HepG2 (cell line): ENCODE data around the gene CLDND2. TPM values are rescaled to one million over a fixed set of nuclear protein-coding genes. Genes with fewer than 3 reads are reported as not detected.

Source experiments
- ARNTL ChIP-seq: sonication (generic); formaldehyde crosslinking; IDR thresholded peaks from 2 replicates; pipeline ENCODE4 v1.4.0; 2020; ENCODE audit warnings: mild to moderate bottlenecking, missing genetic modification reagents
- CBX5 ChIP-seq: sonication (generic); formaldehyde crosslinking; IDR thresholded peaks from 2 replicates; pipeline ENCODE4 v1.4.0; 2020; ENCODE audit warnings: missing genetic modification reagents, borderline replicate concordance
- DPF2 ChIP-seq: sonication (generic); formaldehyde crosslinking; IDR thresholded peaks from 2 replicates; pipeline ENCODE4 v1.4.0; 2020; ENCODE audit warnings: mild to moderate bottlenecking, low read depth, missing genetic modification reagents, borderline replicate concordance
- HMGA1 ChIP-seq: sonication (generic); formaldehyde crosslinking; conservative IDR thresholded peaks from 2 replicates; pipeline ENCODE4 v1.4.0; 2020; ENCODE audit warnings: missing genetic modification reagents
- IRF2 ChIP-seq: IDR thresholded peaks from 2 replicates; pipeline ENCODE4 v1.6.1; 2018; ENCODE audit warnings: missing genetic modification reagents, missing compliant biosample characterization
- MZF1 ChIP-seq: sonication (generic); formaldehyde crosslinking; IDR thresholded peaks from 2 replicates; pipeline ENCODE4 v1.8.1; 2023; ENCODE audit warnings: mild to moderate bottlenecking, missing genetic modification reagents, borderline replicate concordance
- PBX2 ChIP-seq: IDR thresholded peaks from 2 replicates; pipeline ENCODE4 v1.6.1; 2016; ENCODE audit warnings: control low read depth
- SAFB2 ChIP-seq: sonication (generic); formaldehyde crosslinking; IDR thresholded peaks from 2 replicates; pipeline ENCODE4 v1.5.1; 2020; ENCODE audit warnings: missing genetic modification reagents, low read depth, mild to moderate bottlenecking, borderline replicate concordance
- SOX6 ChIP-seq, 2 experiments: fragments of 450-650 bp in 1 of 2; sonication (generic) in 1 of 2; formaldehyde crosslinking in 1 of 2; IDR thresholded peaks; 2 replicates each; pipeline versions ENCODE4 v1.4.0 to v1.6.1; 2017 to 2020; ENCODE audit warnings: antibody characterized with exemption in 1 of 2, mild to moderate bottlenecking in 1 of 2, missing genetic modification reagents in 1 of 2
- SPEN ChIP-seq: sonication (generic); formaldehyde crosslinking; IDR thresholded peaks from 2 replicates; pipeline ENCODE4 v1.5.1; 2020; ENCODE audit warnings: low read depth, mild to moderate bottlenecking, missing genetic modification reagents
- ZFP90 ChIP-seq: sonication (generic); formaldehyde crosslinking; IDR thresholded peaks from 2 replicates; pipeline ENCODE4 v1.8.0; 2022; ENCODE audit warnings: missing genetic modification reagents, mild to moderate bottlenecking, inconsistent platforms, borderline replicate concordance
- ZFY ChIP-seq: sonication (generic); formaldehyde crosslinking; IDR thresholded peaks from 2 replicates; pipeline ENCODE4 v1.4.0; 2020; ENCODE audit warnings: missing genetic modification reagents
- ZNF20 ChIP-seq: sonication (generic); formaldehyde crosslinking; IDR thresholded peaks from 2 replicates; pipeline ENCODE4 v1.4.0; 2020; ENCODE audit warnings: mild to moderate bottlenecking, moderate library complexity, missing genetic modification reagents
- ZNF205 ChIP-seq: IDR thresholded peaks from 2 replicates; pipeline ENCODE4 v1.6.1; 2018; ENCODE audit warnings: missing biosample characterization, missing genetic modification reagents
- ZNF589 ChIP-seq: sonication (generic); formaldehyde crosslinking; conservative IDR thresholded peaks from 2 replicates; pipeline ENCODE4 v1.8.0; 2022; ENCODE audit warnings: mild to moderate bottlenecking, moderate library complexity, missing genetic modification reagents
- ZNF749 ChIP-seq: sonication (generic); formaldehyde crosslinking; IDR thresholded peaks from 2 replicates; pipeline ENCODE4 v1.8.0; 2022; ENCODE audit warnings: mild to moderate bottlenecking, missing genetic modification reagents, moderate library complexity, borderline replicate concordance
- ZNF841 ChIP-seq: sonication (generic); formaldehyde crosslinking; IDR thresholded peaks from 2 replicates; pipeline ENCODE4 v1.8.1; 2023; ENCODE audit warnings: missing genetic modification reagents, borderline replicate concordance
- polyA plus RNA-seq, 8 experiments: library from polyadenylated mRNA; depleted of rRNA in 3 of 8; stranded (reverse) in 7 of 8; unstranded in 1 of 8; fragments of >200 nt; fragmentation: Illumina TruSeq in 4 of 8; extraction: Trizol in 4 of 8; gene quantifications; 2 replicates each; pipeline versions ENCODE4 v1.2.1 to v1.2.3, GENCODE V29; 2011 to 2016; ENCODE audit warnings: low read depth in 4 of 8, missing spikeins in 1 of 8, mixed read lengths in 1 of 8; ENCODE audit not compliant: insufficient read depth in 1 of 8
- total RNA-seq, 5 experiments: library from RNA; depleted of rRNA; stranded (reverse); fragments of >200 nt; fragmentation: Illumina TruSeq; extraction: Trizol; gene quantifications; 2 replicates each; pipeline ENCODE4 v1.2.3, GENCODE V29; 2016; ENCODE audit warnings: low read depth in 1 of 5
- TF ChIP-seq, protein P1 (sequence below): sonication (generic); formaldehyde crosslinking; IDR thresholded peaks from 2 replicates; pipeline ENCODE4 v1.4.0; 2020; ENCODE audit warnings: missing genetic modification reagents, borderline replicate concordance
- TF ChIP-seq, protein P2 (sequence below): sonication (generic); formaldehyde crosslinking; IDR thresholded peaks from 2 replicates; pipeline ENCODE4 v1.5.0; 2020; ENCODE audit warnings: missing genetic modification reagents

CLDND2 gene
- total and polyA plus RNA-seq, 2 of the 13 experiments (the other 11 are each of a cell fraction or from before 2014, with no cell fraction given), result 0.84 to 1.8 TPM

DNA sequence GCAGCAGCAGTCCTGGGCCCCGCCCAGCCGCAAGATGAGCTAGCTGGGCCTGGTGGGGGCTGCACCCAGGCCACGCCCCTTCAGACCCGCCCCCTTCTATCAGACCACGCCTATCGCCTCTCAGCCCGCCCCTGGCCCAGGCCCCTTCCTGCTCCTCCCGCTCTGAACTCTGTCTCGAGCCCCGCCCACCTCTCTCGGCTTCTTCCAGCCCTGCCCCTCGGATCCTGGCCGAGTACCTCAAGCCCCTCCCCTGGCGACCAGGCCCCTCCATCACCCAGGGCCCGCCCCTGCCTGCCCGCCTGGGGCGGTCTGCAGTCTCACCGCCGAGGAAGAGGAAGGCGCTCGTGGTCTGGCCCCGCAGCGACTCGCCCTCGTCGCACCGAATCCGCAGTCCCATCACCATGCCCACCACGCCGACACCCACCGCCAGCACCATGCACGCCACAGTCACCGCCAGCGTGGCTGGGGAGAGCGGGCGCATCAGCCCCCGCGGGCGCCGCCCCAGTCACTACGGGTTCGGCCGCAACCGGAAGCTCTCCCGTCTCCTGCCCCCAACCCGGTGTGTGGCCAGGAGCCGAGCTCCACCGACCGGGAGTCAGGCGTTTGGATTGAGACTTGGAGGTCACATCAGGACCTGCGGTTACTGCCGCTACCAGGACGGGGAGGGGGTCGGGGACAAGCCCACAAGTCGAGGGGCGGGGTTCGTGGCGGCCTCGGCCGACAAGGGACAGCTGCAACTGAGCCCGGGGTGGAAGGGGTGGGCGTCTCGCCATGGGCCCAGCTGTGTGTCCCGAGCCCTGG, 1.0 kb downstream of the CLDND2 start (continued):
- TF ChIP-seq, protein P1, sequence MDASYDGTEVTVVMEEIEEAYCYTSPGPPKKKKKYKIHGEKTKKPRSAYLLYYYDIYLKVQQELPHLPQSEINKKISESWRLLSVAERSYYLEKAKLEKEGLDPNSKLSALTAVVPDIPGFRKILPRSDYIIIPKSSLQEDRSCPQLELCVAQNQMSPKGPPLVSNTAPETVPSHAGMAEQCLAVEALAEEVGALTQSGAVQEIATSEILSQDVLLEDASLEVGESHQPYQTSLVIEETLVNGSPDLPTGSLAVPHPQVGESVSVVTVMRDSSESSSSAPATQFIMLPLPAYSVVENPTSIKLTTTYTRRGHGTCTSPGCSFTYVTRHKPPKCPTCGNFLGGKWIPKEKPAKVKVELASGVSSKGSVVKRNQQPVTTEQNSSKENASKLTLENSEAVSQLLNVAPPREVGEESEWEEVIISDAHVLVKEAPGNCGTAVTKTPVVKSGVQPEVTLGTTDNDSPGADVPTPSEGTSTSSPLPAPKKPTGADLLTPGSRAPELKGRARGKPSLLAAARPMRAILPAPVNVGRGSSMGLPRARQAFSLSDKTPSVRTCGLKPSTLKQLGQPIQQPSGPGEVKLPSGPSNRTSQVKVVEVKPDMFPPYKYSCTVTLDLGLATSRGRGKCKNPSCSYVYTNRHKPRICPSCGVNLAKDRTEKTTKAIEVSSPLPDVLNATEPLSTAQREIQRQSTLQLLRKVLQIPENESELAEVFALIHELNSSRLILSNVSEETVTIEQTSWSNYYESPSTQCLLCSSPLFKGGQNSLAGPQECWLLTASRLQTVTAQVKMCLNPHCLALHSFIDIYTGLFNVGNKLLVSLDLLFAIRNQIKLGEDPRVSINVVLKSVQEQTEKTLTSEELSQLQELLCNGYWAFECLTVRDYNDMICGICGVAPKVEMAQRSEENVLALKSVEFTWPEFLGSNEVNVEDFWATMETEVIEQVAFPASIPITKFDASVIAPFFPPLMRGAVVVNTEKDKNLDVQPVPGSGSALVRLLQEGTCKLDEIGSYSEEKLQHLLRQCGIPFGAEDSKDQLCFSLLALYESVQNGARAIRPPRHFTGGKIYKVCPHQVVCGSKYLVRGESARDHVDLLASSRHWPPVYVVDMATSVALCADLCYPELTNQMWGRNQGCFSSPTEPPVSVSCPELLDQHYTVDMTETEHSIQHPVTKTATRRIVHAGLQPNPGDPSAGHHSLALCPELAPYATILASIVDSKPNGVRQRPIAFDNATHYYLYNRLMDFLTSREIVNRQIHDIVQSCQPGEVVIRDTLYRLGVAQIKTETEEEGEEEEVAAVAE (CRISPR knock-in tag), result no peak
- TF ChIP-seq CBX5 (CRISPR knock-in tag), result no peak
- TF ChIP-seq ZNF20 (CRISPR knock-in tag), result peak; percentile 33; the same call in 1 of the 2 replicates
- TF ChIP-seq, protein P2, sequence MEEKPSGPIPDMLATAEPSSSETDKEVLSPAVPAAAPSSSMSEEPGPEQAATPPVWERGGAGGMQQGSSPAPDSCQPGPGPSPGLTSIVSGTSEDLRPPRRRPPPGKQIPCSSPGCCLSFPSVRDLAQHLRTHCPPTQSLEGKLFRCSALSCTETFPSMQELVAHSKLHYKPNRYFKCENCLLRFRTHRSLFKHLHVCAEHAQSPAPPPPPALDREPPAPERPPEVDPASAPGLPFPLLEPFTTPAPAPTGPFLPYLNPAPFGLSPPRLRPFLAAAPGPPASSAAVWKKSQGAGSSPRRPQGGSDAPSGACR, result peak; percentile 92; the same call in 1 of the 2 replicates
- TF ChIP-seq SOX6 (IDR thresholded peaks at IDR 0.05), result no peak
- peak; percentile 72 for TF ChIP-seq SOX6 (CRISPR knock-in tag; IDR thresholded peaks at IDR 0.05)
- no peak for TF ChIP-seq MZF1 (CRISPR knock-in tag)
- 0 out of 2 replicates have a peak, but pooled peaks have one; percentile 63 for TF ChIP-seq ARNTL (CRISPR knock-in tag)
- peak; percentile 43; the same call in 1 of the 2 replicates for TF ChIP-seq SPEN (CRISPR knock-in tag)
- peak; percentile 96 for TF ChIP-seq ZNF589 (CRISPR knock-in tag)
- TF ChIP-seq ZFY, result peak; percentile 80
- TF ChIP-seq ZNF841 (CRISPR knock-in tag), result 0 out of 2 replicates have a peak, but pooled peaks have one; percentile 25
- no peak for TF ChIP-seq HMGA1 (CRISPR knock-in tag)
- peak; percentile 91 for TF ChIP-seq SAFB2 (CRISPR knock-in tag)
- peak; percentile 95 for TF ChIP-seq ZNF749 (CRISPR knock-in tag)
- TF ChIP-seq ZNF205, result peak; percentile 36; the same call in 1 of the 2 replicates
- no peak for TF ChIP-seq PBX2 (CRISPR knock-in tag)
- 0 out of 2 replicates have a peak, but pooled peaks have one; percentile 46 for TF ChIP-seq DPF2 (CRISPR knock-in tag)
- no peak; the same call in 1 of the 2 replicates for TF ChIP-seq IRF2 (CRISPR knock-in tag)
- TF ChIP-seq ZFP90 (CRISPR knock-in tag), result peak; percentile 57
